ENCODE results near the gene FOXRED1. TPM values are rescaled to one million over a fixed set of nuclear protein-coding genes. Genes with fewer than 3 reads are reported as not detected.
"Not testable (repeated sequence)": the region's sequence is repeated elsewhere in the genome, so short reads cannot be mapped to it uniquely, and the experiment has no call there.

FOXRED1 gene
- 21.2 and 27.2 TPM in 2 replicates for total RNA-seq (2014; rRNA removed; shearing (Covaris generic))
- polyA plus RNA-seq (2015; cell fraction: cytosol; rRNA removed): 25.0 and 29.8 TPM in 2 replicates
- polyA plus RNA-seq (2015; cell fraction: nucleus; rRNA removed): 42.5 and 43.9 TPM in 2 replicates

DNA sequence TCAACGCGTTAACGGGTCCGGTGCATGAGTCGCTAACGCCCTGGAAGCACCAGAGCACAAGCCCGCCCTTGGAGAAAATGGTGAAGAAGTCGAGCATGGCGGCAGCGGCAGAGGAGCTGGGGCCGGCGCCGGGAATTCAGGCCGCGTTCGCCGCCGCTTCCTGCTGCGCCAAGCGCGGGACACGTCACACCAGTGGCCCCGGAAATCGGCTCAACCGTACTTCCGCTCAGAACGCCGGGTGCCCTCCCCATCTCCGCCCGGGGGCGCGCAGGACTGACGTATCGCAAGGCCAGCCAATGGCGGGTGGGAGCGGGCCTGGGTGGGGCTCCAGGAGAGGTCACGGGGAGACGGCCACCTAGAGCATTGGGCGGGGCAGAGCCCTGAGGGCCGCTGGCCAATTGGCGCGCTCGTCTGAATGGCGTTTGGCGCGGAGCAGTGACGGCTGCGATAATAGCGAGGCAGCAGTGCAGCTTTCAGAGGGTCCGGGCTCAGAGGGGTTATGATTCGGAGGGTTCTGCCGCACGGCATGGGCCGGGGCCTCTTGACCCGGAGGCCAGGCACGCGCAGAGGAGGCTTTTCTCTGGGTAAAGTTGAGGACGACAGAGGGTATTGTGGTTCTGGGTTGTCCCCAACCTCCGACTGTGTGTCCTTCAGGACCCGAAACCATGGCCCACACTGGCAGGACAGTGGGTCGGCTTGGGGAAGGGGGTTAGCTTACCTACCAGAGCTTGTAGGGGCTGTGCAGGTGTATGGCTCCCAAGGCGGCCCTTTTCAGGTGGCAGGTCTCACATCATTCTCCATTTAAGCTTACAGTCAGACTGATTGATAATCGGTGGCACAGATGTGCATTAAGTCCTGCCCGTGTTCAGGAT lies at the start of gene FOXRED1, which contains the start of gene SRPRA:
TSS of gene FOXRED1 (plus strand) at position 447 of the 872 bp plus-strand sequence. CDS start at position 500, 53 bp downstream.
TSS of gene SRPRA (minus strand) at position 188 of the 872 bp plus-strand sequence. CDS start at position 97, 91 bp downstream.
- DNase-seq (ENCODE audit: low read depth, low spot score): peak; percentile 97
- in situ Hi-C loops (cut with HindIII; ENCODE audit: low pct_unique_long_range_greater_than_20kb, low sequenced_read_pairs): no loop called here

DNA sequence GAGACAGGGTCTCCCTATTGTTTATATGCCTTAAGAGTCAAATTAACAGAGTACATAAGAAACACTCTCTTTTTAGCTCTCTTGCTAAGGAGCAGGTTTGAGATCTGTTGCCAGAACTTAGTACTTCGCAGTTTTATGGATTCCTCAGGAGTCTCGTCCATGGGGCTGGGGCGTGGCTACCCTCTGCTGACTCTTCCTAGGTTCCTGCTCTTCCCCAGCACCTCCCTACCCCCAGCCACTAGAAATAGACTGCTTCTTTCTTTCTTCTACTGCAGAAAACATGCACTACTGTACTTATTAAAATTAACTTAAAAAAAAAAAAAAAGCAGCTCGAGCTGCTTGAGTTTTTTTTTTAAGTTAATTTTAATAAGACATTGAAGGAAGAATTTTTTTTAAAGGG lies 49.4 kb upstream of the FOXRED1 start:
- no peak for DNase-seq (ENCODE audit: low read depth, low spot score)
- in situ Hi-C loops (cut with HindIII; ENCODE audit: low pct_unique_long_range_greater_than_20kb, low sequenced_read_pairs): loop anchor here (25.0 kb wide), 1 partner anchor 307 kb away; the partner anchor contains the start of genes DDX25 and PUS3

- in situ Hi-C loops (cut with HindIII; ENCODE audit: low pct_unique_long_range_greater_than_20kb, low sequenced_read_pairs): loop anchor here (25.0 kb wide), 1 partner anchor 312 kb away; the partner anchor contains the start of genes DDX25 and PUS3
- DNase-seq (ENCODE audit: low read depth, low spot score): no peak
Measured at GRCh38 chr11:126224647-126225294, 44.2 kb upstream of the FOXRED1 start.

DNA sequence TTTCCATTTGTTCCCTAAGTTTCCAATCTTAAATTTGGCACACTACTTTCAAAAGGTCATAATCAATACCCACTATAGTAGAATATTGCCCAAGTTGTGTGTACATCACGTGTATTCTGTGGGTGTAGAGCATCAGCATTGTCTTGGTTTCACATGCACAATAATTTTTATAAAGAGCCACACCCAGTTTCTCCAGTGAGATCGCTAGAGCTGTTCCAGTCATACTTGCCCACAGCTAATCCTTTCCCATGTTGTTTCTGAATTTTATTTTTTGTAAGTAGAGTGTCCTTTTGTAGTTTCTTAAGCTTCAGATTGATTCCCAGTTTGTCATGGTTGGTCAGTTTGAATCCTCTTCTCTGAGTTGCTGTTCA lies 43.7 kb upstream of the FOXRED1 start:
- DNase-seq (ENCODE audit: low read depth, low spot score): no peak
- in situ Hi-C loops (cut with HindIII; ENCODE audit: low pct_unique_long_range_greater_than_20kb, low sequenced_read_pairs): no loop called here

DNA sequence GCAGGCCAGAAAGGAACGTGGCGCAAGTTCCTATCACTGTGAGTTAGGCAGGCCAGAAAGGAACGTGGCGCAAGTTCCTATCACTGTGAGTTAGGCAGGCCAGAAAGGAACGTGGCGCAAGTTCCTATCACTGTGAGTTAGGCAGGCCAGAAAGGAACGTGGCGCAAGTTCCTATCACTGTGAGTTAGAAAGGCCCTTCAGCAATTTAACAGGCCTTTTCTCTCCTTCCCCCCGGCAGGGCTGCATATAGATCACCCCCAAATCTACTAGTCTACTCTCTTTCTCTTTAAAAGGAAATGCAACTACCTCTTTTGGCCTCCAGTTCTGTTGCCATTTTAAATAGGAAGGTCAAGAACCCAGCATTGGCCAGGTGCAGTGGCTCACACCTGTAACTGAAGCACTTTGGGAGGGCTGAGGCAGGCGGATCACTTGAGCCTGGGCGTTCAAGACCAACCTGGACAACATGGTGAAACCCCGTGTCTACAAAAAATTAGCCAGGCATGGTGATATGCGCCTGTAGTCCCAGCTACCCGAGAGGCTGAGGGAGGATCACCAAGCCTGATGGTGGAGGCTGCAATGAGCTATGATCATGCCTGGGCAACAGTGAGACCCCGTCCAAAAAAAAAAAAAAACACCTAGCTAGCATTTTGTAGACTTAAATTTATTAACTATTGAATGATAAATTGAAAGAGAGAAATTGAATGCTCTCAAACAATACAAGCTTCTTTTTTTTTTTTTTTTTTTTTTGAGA lies 42.4 kb upstream of the FOXRED1 start:
- DNase-seq (ENCODE audit: low read depth, low spot score): no peak

GRCh38 chr11:126229858-126230540 lies 39.0 kb upstream of the FOXRED1 start:
- in situ Hi-C loops (cut with HindIII; ENCODE audit: low pct_unique_long_range_greater_than_20kb, low sequenced_read_pairs): no loop called here
- DNase-seq (ENCODE audit: low read depth, low spot score): no peak

More for the DNA sequence above, 42.4 kb upstream of the FOXRED1 start:
- in situ Hi-C loops (cut with HindIII; ENCODE audit: low pct_unique_long_range_greater_than_20kb, low sequenced_read_pairs): no loop called here

DNA sequence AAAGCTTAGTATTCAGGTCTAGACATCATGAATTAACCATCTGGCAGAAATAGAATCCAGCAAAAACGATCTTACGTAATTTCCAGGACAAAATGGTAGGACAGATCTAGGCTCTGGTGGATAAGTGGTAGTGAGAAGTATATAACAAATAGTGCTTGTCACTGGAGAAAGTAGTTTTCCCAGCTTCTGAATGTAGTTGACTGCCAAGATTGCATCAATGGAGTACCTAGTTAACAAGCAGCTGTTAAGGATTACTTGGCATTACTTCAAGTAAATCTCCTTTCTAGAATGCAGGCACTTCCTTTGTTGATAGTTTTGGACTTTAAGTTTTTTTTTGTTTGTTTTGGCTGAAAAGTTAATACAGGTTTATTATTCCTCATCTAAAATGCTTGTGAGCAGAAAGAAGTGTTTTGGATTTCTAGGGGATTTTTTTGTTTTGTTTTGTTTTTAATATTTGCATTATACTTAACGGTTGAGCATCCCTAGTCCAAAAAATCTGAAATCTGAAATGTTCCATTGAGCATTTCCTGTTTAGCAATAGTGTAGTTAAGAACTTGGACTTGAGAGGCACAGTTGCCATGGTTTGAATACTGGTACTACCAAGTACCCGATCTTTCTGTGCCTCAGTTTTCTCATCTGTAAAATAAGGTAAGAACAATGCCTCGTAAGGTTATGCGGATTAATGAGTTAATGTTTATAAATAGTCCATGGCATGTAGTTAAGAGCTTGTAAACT lies 37.1 kb upstream of the FOXRED1 start:
- in situ Hi-C loops (cut with HindIII; ENCODE audit: low pct_unique_long_range_greater_than_20kb, low sequenced_read_pairs): no loop called here
- no peak for DNase-seq (ENCODE audit: low read depth, low spot score)

- in situ Hi-C loops (cut with HindIII; ENCODE audit: low pct_unique_long_range_greater_than_20kb, low sequenced_read_pairs): no loop called here
- DNase-seq (ENCODE audit: low read depth, low spot score): no peak
Measured at GRCh38 chr11:126232683-126233082, 36.3 kb upstream of the FOXRED1 start.

DNA sequence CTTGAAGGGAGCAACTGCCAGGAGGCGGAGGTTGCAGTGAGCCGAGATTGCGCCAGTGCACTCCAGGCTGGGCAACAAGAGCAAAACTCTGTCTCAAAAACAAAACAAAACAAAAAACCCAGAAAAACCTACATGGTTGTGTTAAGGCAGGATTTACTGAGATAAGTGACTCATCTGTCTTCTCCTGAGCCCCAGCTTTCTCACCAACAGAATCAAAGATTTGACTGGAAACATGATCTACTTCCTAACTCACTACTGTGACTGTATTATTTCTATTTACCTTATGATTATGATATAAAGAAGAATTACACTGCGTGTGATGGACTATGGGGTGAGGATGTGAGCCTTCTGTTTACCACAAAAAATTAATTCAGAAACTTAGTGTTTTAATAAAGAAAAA lies 35.6 kb upstream of the FOXRED1 start:
- in situ Hi-C loops (cut with HindIII; ENCODE audit: low pct_unique_long_range_greater_than_20kb, low sequenced_read_pairs): no loop called here
- DNase-seq (ENCODE audit: low read depth, low spot score): no peak

DNA sequence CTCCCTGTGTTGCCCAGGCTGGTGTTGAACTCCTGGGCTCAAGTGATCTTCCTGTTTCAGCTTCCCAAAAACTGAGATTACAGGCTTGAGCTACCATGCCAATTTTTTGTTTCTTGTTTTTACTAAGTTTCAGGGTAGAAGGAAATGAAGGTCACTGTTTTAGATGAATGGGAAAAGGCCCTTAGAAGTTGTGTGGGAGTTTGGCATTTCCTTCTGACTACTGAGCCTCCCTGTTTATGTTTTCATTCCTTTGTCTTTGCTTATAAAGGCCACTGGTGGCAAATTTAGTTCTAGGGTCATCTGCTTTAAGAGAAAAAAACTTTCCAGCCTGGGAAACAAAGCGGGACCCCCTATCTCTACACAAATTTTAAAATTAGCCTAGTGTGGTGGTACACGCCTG lies 22.3 kb upstream of the FOXRED1 start:
- no peak for DNase-seq (ENCODE audit: low read depth, low spot score)
- in situ Hi-C loops (cut with HindIII; ENCODE audit: low pct_unique_long_range_greater_than_20kb, low sequenced_read_pairs): no loop called here

- in situ Hi-C loops (cut with HindIII; ENCODE audit: low pct_unique_long_range_greater_than_20kb, low sequenced_read_pairs): no loop called here
Measured at GRCh38 chr11:126253265-126253664, 15.7 kb upstream of the FOXRED1 start.

DNA sequence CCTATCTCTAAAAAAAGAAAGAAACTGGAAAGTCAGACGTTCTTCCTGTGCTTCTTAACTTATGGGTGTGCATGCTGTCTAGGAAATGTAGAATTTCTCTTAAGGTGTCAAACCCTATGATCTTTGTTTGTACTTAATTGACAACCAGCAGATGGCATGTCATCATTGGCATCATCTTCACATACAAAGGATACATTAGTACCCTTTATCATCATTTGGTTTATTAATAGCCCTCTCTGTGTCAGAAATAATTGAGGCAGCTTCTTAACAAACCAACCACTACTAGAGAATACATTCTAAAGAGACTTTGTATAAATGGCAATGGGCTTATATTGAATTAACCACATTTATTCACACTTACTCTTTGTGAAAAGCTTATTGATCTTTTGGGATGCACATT lies 14.1 kb upstream of the FOXRED1 start:
- no peak for DNase-seq (ENCODE audit: low read depth, low spot score)
- in situ Hi-C loops (cut with HindIII; ENCODE audit: low pct_unique_long_range_greater_than_20kb, low sequenced_read_pairs): no loop called here

More at GRCh38 chr11:126253265-126253664, 15.7 kb upstream of the FOXRED1 start:
- DNase-seq (ENCODE audit: low read depth, low spot score): no peak

- DNase-seq (ENCODE audit: low read depth, low spot score); in situ Hi-C loops (cut with HindIII; ENCODE audit: low pct_unique_long_range_greater_than_20kb, low sequenced_read_pairs): not testable (repeated sequence)
Measured at GRCh38 chr11:126255507-126255906, 13.4 kb upstream of the FOXRED1 start.

DNA sequence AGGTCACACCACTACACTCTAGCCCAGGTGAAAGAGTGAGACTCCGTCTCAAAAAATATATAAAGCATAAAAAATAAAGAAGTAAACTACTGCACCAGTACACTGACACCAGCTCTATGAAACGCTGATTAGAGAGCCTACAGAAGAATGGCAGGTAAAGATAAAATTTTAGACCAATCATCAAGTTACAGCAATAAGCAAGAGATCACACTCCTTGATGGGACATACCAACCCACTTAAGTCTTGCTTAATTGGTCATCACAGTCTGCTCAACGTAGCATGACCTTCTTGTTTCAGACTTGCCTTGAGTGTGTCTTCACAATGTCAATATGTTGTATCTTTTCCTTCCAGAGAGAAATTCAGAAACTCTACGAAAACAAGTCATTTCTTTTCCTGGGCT lies 12.7 kb upstream of the FOXRED1 start:
- in situ Hi-C loops (cut with HindIII; ENCODE audit: low pct_unique_long_range_greater_than_20kb, low sequenced_read_pairs): no loop called here
- DNase-seq (ENCODE audit: low read depth, low spot score): no peak

DNA sequence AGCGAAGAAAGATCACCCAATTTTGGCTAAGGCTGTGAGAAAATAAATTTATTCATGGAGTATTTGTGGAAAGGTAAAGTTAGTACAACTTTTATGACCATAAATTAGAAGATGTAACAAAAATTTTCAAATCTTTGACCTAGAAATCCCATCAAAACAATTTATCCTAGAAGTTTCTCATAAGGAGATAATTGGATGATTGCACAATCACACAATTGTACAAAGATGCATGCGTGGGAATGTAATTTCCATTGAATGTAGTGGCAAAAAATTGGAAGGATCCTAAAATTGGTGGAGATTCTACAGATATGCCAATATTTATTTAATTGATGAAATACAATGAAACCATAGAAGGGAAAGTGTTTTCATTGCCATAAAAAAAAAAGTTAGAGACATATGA lies 11.8 kb upstream of the FOXRED1 start:
- in situ Hi-C loops (cut with HindIII; ENCODE audit: low pct_unique_long_range_greater_than_20kb, low sequenced_read_pairs): no loop called here

GRCh38 chr11:126257764-126258163 lies 11.2 kb upstream of the FOXRED1 start:
- no peak for DNase-seq (ENCODE audit: low read depth, low spot score)
- in situ Hi-C loops (cut with HindIII; ENCODE audit: low pct_unique_long_range_greater_than_20kb, low sequenced_read_pairs): no loop called here

More for the DNA sequence above, 11.8 kb upstream of the FOXRED1 start:
- DNase-seq (ENCODE audit: low read depth, low spot score): no peak

DNA sequence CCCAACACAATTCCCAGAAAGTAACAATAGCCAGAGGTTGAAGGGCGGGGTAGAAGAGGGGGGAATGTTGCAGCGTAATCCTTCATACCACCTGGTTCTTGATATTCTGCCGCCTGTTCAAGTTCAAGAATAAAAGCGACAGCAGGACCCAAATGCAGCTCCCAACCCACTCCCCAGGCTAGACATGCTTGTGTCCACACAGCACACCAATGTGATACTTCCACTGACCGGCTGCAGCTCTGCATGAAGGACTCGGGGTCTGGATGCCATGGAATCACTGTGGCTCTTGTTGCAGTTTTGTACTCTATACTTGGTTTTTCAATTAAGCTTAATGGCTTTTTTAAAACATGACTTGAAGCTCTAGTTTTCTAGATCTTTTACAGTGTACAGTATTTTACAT lies 6.7 kb upstream of the FOXRED1 start:
- in situ Hi-C loops (cut with HindIII; ENCODE audit: low pct_unique_long_range_greater_than_20kb, low sequenced_read_pairs): no loop called here
- no peak for DNase-seq (ENCODE audit: low read depth, low spot score)

All from SK-MEL-5 (cell line).